PC-9 (cell line): ENCODE data around the gene PLXDC1.

ENCODE experiments used
- CTCF ChIP-seq: fragments of 200-600 bp; sonication (generic); conservative IDR thresholded peaks from 2 replicates; pipeline ENCODE4 v1.6.1; 2017; ENCODE audit warnings: mixed run types, antibody characterized with exemption, mild to moderate bottlenecking, moderate library complexity
- EZH2 ChIP-seq: fragments of 200-600 bp; sonication (generic); IDR thresholded peaks from 2 replicates; pipeline ENCODE4 v1.8.0; 2017; ENCODE audit warnings: antibody characterized with exemption, low read depth

GRCh38 chr17:39150795-39151149 lies 665 bp downstream of the PLXDC1 start:
- TF ChIP-seq CTCF (no peak), EZH2 (no peak)
